HepG2 (cell line): ENCODE results near the gene SELENOH. TPM values are rescaled to one million over a fixed set of nuclear protein-coding genes. Genes with fewer than 3 reads are reported as not detected.
A peak's percentile ranks its signal among the peaks of the same experiment; 100 is the strongest.

Experiments
- ELF4 ChIP-seq: sonication (generic); formaldehyde crosslinking; IDR thresholded peaks from 2 replicates; pipeline ENCODE4 v1.5.0; 2020; ENCODE audit warnings: missing genetic modification reagents, mild to moderate bottlenecking, moderate library complexity, borderline replicate concordance
- GTF3A ChIP-seq: sonication (generic); formaldehyde crosslinking; conservative IDR thresholded peaks from 2 replicates; pipeline ENCODE4 v1.4.0; 2020; ENCODE audit warnings: mild to moderate bottlenecking, missing genetic modification reagents
- HCFC1 ChIP-seq: fragments of 150-350 bp; IDR thresholded peaks from 2 replicates; pipeline ENCODE4 v1.6.1; 2014; ENCODE audit warnings: low read depth, low read length
- HHEX ChIP-seq: IDR thresholded peaks from 2 replicates; pipeline ENCODE4 v1.6.1; 2016; ENCODE audit warnings: control low read depth
- IRF2 ChIP-seq: IDR thresholded peaks from 2 replicates; pipeline ENCODE4 v1.6.1; 2018; ENCODE audit warnings: missing genetic modification reagents, missing compliant biosample characterization
- JUNB ChIP-seq: sonication (generic); formaldehyde crosslinking; IDR thresholded peaks from 2 replicates; pipeline ENCODE4 v1.8.0; 2022; ENCODE audit warnings: missing genetic modification reagents, mild to moderate bottlenecking, borderline replicate concordance
- KLF6 ChIP-seq: IDR thresholded peaks from 2 replicates; pipeline ENCODE4 v1.8.0; 2016; ENCODE audit warnings: missing biosample characterization, missing genetic modification reagents
- NFE2 ChIP-seq: sonication (generic); formaldehyde crosslinking; IDR thresholded peaks from 2 replicates; pipeline ENCODE4 v1.4.0; 2020; ENCODE audit warnings: missing genetic modification reagents
- PTBP1 ChIP-seq: fragments of 200-400 bp; formaldehyde crosslinking; IDR thresholded peaks from 2 replicates; pipeline ENCODE4 v1.6.1; 2018; ENCODE audit warnings: low read length, low read depth; ENCODE audit not compliant: poor library complexity, severe bottlenecking
- SATB2 ChIP-seq: sonication (generic); formaldehyde crosslinking; IDR thresholded peaks from 2 replicates; pipeline ENCODE4 v1.5.0; 2020; ENCODE audit warnings: missing genetic modification reagents
- SYNCRIP ChIP-seq: fragments of 200-400 bp; formaldehyde crosslinking; IDR thresholded peaks from 2 replicates; pipeline ENCODE4 v1.6.1; 2018; ENCODE audit warnings: mild to moderate bottlenecking, low read depth, low read length; ENCODE audit not compliant: insufficient read depth
- ZKSCAN5 ChIP-seq: sonication (generic); formaldehyde crosslinking; IDR thresholded peaks from 2 replicates; pipeline ENCODE4 v1.5.1; 2020; ENCODE audit warnings: mild to moderate bottlenecking, missing genetic modification reagents
- ZNF121 ChIP-seq: sonication (generic); formaldehyde crosslinking; IDR thresholded peaks from 2 replicates; pipeline ENCODE4 v1.5.0; 2020; ENCODE audit warnings: mild to moderate bottlenecking, missing genetic modification reagents
- ZNF235 ChIP-seq: sonication (generic); formaldehyde crosslinking; IDR thresholded peaks from 2 replicates; pipeline ENCODE4 v1.8.1; 2023; ENCODE audit warnings: mild to moderate bottlenecking, missing genetic modification reagents, borderline replicate concordance
- ZNF616 ChIP-seq: sonication (generic); formaldehyde crosslinking; IDR thresholded peaks from 2 replicates; pipeline ENCODE4 v1.5.0; 2020; ENCODE audit warnings: low read depth, mild to moderate bottlenecking, missing genetic modification reagents
- ZNF792 ChIP-seq: IDR thresholded peaks from 2 replicates; pipeline ENCODE4 v1.6.1; 2016
- ZNF883 ChIP-seq: sonication (generic); formaldehyde crosslinking; IDR thresholded peaks from 2 replicates; pipeline ENCODE4 v1.5.1; 2020; ENCODE audit warnings: mild to moderate bottlenecking, missing genetic modification reagents; ENCODE audit errors: not compliant biosample characterization
- ZSCAN21 ChIP-seq: sonication (generic); formaldehyde crosslinking; IDR thresholded peaks from 2 replicates; pipeline ENCODE4 v1.8.0; 2022; ENCODE audit warnings: mild to moderate bottlenecking, missing genetic modification reagents, moderate library complexity, borderline replicate concordance
- polyA plus RNA-seq, 8 experiments: library from polyadenylated mRNA; depleted of rRNA in 3 of 8; stranded (reverse) in 7 of 8; unstranded in 1 of 8; fragments of >200 nt; fragmentation: Illumina TruSeq in 4 of 8; extraction: Trizol in 4 of 8; gene quantifications; 2 replicates each; pipeline versions ENCODE4 v1.2.1 to v1.2.3, GENCODE V29; 2011 to 2016; ENCODE audit warnings: low read depth in 4 of 8, missing spikeins in 1 of 8, mixed read lengths in 1 of 8; ENCODE audit not compliant: insufficient read depth in 1 of 8
- total RNA-seq, 5 experiments: library from RNA; depleted of rRNA; stranded (reverse); fragments of >200 nt; fragmentation: Illumina TruSeq; extraction: Trizol; gene quantifications; 2 replicates each; pipeline ENCODE4 v1.2.3, GENCODE V29; 2016; ENCODE audit warnings: low read depth in 1 of 5
- TF ChIP-seq, protein P1 (sequence below): IDR thresholded peaks from 2 replicates; pipeline ENCODE4 v1.6.1; 2016; ENCODE audit warnings: mild to moderate bottlenecking, missing biosample characterization, missing genetic modification reagents
- TF ChIP-seq, protein P2 (sequence below): sonication (generic); formaldehyde crosslinking; IDR thresholded peaks from 2 replicates; pipeline ENCODE4 v1.8.0; 2022; ENCODE audit warnings: missing genetic modification reagents, low read depth, mild to moderate bottlenecking, borderline replicate concordance
- TF ChIP-seq, protein P3 (sequence below): sonication (generic); formaldehyde crosslinking; IDR thresholded peaks from 2 replicates; pipeline ENCODE4 v1.4.0; 2020; ENCODE audit warnings: missing genetic modification reagents, mild to moderate bottlenecking, borderline replicate concordance
- TF ChIP-seq, protein P4 (sequence below): IDR thresholded peaks from 2 replicates; pipeline ENCODE4 v1.6.1; 2012; ENCODE audit warnings: low read depth, low read length, improper control_type of control experiment
- TF ChIP-seq, protein P5 (sequence below): sonication (generic); formaldehyde crosslinking; IDR thresholded peaks from 2 replicates; pipeline ENCODE4 v1.9.0; 2021; ENCODE audit warnings: missing genetic modification reagents, borderline replicate concordance

Gene SELENOH
- total and polyA plus RNA-seq, 2 of the 13 experiments (the other 11 are each of a cell fraction or from before 2014, with no cell fraction given) = 27.2 to 77.4 TPM

DNA sequence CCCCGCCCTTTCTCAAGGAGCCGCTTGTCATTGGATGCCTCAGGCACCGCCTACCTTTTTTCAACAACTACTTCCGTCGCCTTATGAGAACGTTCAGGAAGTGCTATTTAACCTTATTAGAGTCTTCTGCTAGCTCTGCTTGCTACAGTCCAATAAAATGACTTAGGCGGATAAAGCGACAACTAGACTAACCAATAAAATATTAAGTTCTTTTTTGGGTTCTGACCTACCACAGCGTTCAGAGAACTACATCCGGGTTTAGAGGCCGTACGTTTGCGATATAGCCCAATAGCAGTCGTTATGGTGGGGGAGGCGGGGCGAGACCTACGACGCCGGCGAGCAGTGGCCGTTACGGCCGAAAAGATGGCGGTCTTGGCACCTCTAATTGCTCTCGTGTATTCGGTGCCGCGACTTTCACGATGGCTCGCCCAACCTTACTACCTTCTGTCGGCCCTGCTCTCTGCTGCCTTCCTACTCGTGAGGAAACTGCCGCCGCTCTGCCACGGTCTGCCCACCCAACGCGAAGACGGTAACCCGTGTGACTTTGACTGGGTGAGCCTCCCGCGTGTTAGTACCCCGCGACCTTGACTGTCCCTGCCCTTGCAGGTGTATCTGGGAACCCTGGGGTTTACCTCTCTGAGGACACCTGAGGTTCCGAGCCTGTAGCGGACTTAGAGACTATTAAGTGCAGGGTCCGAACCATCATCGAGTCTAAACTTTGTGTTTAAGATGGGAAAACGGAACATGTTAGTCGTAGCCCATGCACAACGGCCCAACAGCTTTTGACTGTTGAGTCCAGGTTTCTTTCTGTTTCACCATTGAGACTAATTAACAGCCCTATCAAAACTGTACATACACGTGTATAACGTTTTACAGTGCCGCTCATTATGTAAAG lies 28.8 kb upstream of the SELENOH start, which contains the start of gene TMX2 (continued):
- TF ChIP-seq NFE2 (CRISPR knock-in tag) (no peak), ZKSCAN5 (CRISPR knock-in tag) (no peak), ELF4 (CRISPR knock-in tag) (peak; percentile 82; the same call in 1 of the 2 replicates), GTF3A (CRISPR knock-in tag) (no peak), ZNF235 (CRISPR knock-in tag) (no peak), ZNF883 (CRISPR knock-in tag) (no peak), IRF2 (CRISPR knock-in tag) (peak; percentile 7; the same call in 1 of the 2 replicates), KLF6 (CRISPR knock-in tag) (no peak; the same call in 1 of the 2 replicates), JUNB (no peak), HCFC1 (no peak; the same call in 1 of the 2 replicates), SATB2 (CRISPR knock-in tag) (no peak), ZSCAN21 (CRISPR knock-in tag) (no peak), SYNCRIP (no peak), ZNF792 (CRISPR knock-in tag) (no peak), HHEX (0 out of 2 replicates have a peak, but pooled peaks have one; percentile 8), PTBP1 (no peak), ZNF616 (CRISPR knock-in tag) (no peak), ZNF121 (CRISPR knock-in tag) (0 out of 2 replicates have a peak, but pooled peaks have one; percentile 19)
- TF ChIP-seq, protein P1, sequence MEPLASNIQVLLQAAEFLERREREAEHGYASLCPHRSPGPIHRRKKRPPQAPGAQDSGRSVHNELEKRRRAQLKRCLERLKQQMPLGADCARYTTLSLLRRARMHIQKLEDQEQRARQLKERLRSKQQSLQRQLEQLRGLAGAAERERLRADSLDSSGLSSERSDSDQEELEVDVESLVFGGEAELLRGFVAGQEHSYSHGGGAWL = no peak
- TF ChIP-seq, protein P2, sequence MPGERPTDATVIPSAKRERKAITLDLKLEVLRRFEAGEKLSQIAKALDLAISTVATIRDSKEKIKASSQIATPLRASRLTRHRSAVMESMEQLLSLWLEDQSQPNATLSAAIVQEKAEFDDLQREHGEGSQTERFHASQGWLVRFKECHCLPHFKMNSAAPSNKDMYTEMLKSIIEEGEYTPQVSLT (CRISPR knock-in tag) = no peak
- TF ChIP-seq, protein P3, sequence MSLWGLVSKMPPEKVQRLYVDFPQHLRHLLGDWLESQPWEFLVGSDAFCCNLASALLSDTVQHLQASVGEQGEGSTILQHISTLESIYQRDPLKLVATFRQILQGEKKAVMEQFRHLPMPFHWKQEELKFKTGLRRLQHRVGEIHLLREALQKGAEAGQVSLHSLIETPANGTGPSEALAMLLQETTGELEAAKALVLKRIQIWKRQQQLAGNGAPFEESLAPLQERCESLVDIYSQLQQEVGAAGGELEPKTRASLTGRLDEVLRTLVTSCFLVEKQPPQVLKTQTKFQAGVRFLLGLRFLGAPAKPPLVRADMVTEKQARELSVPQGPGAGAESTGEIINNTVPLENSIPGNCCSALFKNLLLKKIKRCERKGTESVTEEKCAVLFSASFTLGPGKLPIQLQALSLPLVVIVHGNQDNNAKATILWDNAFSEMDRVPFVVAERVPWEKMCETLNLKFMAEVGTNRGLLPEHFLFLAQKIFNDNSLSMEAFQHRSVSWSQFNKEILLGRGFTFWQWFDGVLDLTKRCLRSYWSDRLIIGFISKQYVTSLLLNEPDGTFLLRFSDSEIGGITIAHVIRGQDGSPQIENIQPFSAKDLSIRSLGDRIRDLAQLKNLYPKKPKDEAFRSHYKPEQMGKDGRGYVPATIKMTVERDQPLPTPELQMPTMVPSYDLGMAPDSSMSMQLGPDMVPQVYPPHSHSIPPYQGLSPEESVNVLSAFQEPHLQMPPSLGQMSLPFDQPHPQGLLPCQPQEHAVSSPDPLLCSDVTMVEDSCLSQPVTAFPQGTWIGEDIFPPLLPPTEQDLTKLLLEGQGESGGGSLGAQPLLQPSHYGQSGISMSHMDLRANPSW (CRISPR knock-in tag) = peak; percentile 77
- TF ChIP-seq, protein P4, sequence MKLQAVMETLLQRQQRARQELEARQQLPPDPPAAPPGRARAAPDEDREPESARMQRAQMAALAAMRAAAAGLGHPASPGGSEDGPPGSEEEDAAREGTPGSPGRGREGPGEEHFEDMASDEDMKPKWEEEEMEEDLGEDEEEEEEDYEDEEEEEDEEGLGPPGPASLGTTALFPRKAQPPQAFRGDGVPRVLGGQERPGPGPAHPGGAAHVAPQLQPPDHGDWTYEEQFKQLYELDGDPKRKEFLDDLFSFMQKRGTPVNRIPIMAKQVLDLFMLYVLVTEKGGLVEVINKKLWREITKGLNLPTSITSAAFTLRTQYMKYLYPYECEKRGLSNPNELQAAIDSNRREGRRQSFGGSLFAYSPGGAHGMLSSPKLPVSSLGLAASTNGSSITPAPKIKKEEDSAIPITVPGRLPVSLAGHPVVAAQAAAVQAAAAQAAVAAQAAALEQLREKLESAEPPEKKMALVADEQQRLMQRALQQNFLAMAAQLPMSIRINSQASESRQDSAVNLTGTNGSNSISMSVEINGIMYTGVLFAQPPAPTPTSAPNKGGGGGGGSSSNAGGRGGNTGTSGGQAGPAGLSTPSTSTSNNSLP = no peak; the same call in 1 of the 2 replicates
- TF ChIP-seq, protein P5, sequence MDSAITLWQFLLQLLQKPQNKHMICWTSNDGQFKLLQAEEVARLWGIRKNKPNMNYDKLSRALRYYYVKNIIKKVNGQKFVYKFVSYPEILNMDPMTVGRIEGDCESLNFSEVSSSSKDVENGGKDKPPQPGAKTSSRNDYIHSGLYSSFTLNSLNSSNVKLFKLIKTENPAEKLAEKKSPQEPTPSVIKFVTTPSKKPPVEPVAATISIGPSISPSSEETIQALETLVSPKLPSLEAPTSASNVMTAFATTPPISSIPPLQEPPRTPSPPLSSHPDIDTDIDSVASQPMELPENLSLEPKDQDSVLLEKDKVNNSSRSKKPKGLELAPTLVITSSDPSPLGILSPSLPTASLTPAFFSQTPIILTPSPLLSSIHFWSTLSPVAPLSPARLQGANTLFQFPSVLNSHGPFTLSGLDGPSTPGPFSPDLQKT (CRISPR knock-in tag) = no peak
